HAP-1 (cell line): ENCODE results near the gene HAX1.
A peak's percentile ranks its signal among the peaks of the same experiment; 100 is the strongest.
"Not testable (repeated sequence)": the region's sequence is repeated elsewhere in the genome, so short reads cannot be mapped to it uniquely, and the experiment has no call there.

Source experiments
- DNase-seq, 2 experiments: peaks; one replicate each; pipeline ENCODE4 v3.0.0-alpha.2; 2016 to 2020; ENCODE audit warnings: low spot score in 2 of 2
- H3K27me3 ChIP-seq: fragments of 250-450 bp; sonication (Bioruptor Pico); 2 replicates; pipeline ENCODE4 v1.5.1; 2020; ENCODE audit warnings: low read depth, mild to moderate bottlenecking, moderate library complexity
- H3K36me3 ChIP-seq: fragments of 250-450 bp; sonication (Bioruptor Pico); replicated peaks from 2 replicates; pipeline ENCODE4 v1.5.1; 2020; ENCODE audit warnings: mild to moderate bottlenecking
- H3K4me1 ChIP-seq: fragments of 250-450 bp; sonication (Bioruptor Pico); 2 replicates; pipeline ENCODE4 v1.5.1; 2020; ENCODE audit warnings: mild to moderate bottlenecking
- H3K4me3 ChIP-seq: fragments of 250-450 bp; sonication (Bioruptor Pico); 2 replicates; pipeline ENCODE4 v1.5.1; 2020; ENCODE audit warnings: mild to moderate bottlenecking, moderate library complexity
- H3K9me3 ChIP-seq: fragments of 250-450 bp; sonication (Bioruptor Pico); 2 replicates; pipeline ENCODE4 v1.5.1; 2020; ENCODE audit warnings: mild to moderate bottlenecking, moderate library complexity
- in situ Hi-C: fragments of 300-500 bp; cut with MboI; formaldehyde crosslinking; loops from 3 replicates; pipeline ENCODE4 v1.14.3; 2020; ENCODE audit warnings: low sequenced_read_pairs, inconsistent platforms, mixed read lengths

The HAX1 gene

GRCh38 chr1:154272217-154272998 lies at the start of gene HAX1:
HAX1 (plus strand) TSS chr1:154272629; CDS start chr1:154272724, 95 bp downstream.
- in situ Hi-C loops: loop anchor here (5.0 to 25.0 kb wide), 2 partner anchors 90 to 610 kb away; partner anchors contain the start of genes ILF2 and SNAPIN
- Histone ChIP-seq H3K27me3 (no peaks in the 10 kb centered on the region), H3K4me3 (peak within 1 kb of the TSS; percentile 76), H3K4me1 (peaks cover 5% of the 10 kb centered on the region), H3K36me3 (peaks cover 42% of the 10 kb centered on the region), H3K9me3 (no peaks in the 10 kb centered on the region)
- peak; percentile 95 to 96 for DNase-seq

GRCh38 chr1:154222918-154223317 lies 49.5 kb upstream of the HAX1 start:
- H3K27me3 ChIP-seq: no peaks in the 10 kb centered on the region
- no peak for DNase-seq
- H3K4me1 ChIP-seq: peaks cover 15% of the 10 kb centered on the region
- no peak overlapping the region for H3K4me3 ChIP-seq
- in situ Hi-C loops: no loop called here
- peaks cover 47% of the 10 kb centered on the region for H3K36me3 ChIP-seq
- H3K9me3 ChIP-seq: no peaks in the 10 kb centered on the region

GRCh38 chr1:154223621-154224020 lies 48.8 kb upstream of the HAX1 start:
- Histone ChIP-seq H3K27me3 (no peaks in the 10 kb centered on the region), H3K4me1 (peaks cover 12% of the 10 kb centered on the region), H3K9me3 (no peaks in the 10 kb centered on the region), H3K4me3 (no peak overlapping the region), H3K36me3 (peaks cover 46% of the 10 kb centered on the region)
- no peak for DNase-seq
- in situ Hi-C loops: no loop called here

GRCh38 chr1:154225370-154225769 lies 47.1 kb upstream of the HAX1 start:
- Histone ChIP-seq H3K9me3 (no peaks in the 10 kb centered on the region), H3K4me3 (no peak overlapping the region), H3K36me3 (peaks cover 53% of the 10 kb centered on the region), H3K27me3 (no peaks in the 10 kb centered on the region), H3K4me1 (peaks cover 5% of the 10 kb centered on the region)
- in situ Hi-C loops: loop anchor here (25.0 kb wide), 1 partner anchor 1687 kb away; the partner anchor contains the start of gene RIT1
- no peak for DNase-seq

GRCh38 chr1:154231112-154231511 lies 41.3 kb upstream of the HAX1 start:
- H3K9me3 ChIP-seq, DNase-seq, H3K4me3 ChIP-seq, H3K27me3 ChIP-seq, H3K4me1 ChIP-seq: not testable (repeated sequence)
- peaks cover 97% of the 10 kb centered on the region for H3K36me3 ChIP-seq
- in situ Hi-C loops: loop anchor here (25.0 kb wide), 1 partner anchor 1681 kb away; the partner anchor contains the start of gene RIT1

- H3K36me3 ChIP-seq: peaks cover 99% of the 10 kb centered on the region
- H3K4me1 ChIP-seq, H3K4me3 ChIP-seq, H3K27me3 ChIP-seq, H3K9me3 ChIP-seq, DNase-seq: not testable (repeated sequence)
- in situ Hi-C loops: loop anchor here (25.0 kb wide), 1 partner anchor 1679 kb away; the partner anchor contains the start of gene RIT1
Observed at GRCh38 chr1:154233127-154233526, 39.3 kb upstream of the HAX1 start.

GRCh38 chr1:154236855-154237254 lies 35.6 kb upstream of the HAX1 start:
- H3K4me3 ChIP-seq: no peak overlapping the region
- H3K9me3 ChIP-seq: no peaks in the 10 kb centered on the region
- no peak for DNase-seq
- peaks cover 98% of the 10 kb centered on the region for H3K36me3 ChIP-seq
- in situ Hi-C loops: loop anchor here (25.0 kb wide), 1 partner anchor 1675 kb away; the partner anchor contains the start of gene RIT1
- no peaks in the 10 kb centered on the region for H3K4me1 ChIP-seq
- no peaks in the 10 kb centered on the region for H3K27me3 ChIP-seq

- Histone ChIP-seq H3K27me3 (no peaks in the 10 kb centered on the region), H3K36me3 (peaks cover 98% of the 10 kb centered on the region), H3K4me1 (no peaks in the 10 kb centered on the region), H3K9me3 (no peaks in the 10 kb centered on the region), H3K4me3 (no peak overlapping the region)
- no peak for DNase-seq
- in situ Hi-C loops: loop anchor here (25.0 kb wide), 1 partner anchor 1675 kb away; the partner anchor contains the start of gene RIT1
Observed at GRCh38 chr1:154237435-154237834, 35.0 kb upstream of the HAX1 start.

GRCh38 chr1:154237880-154238506 lies 34.4 kb upstream of the HAX1 start:
- Histone ChIP-seq H3K9me3 (no peaks in the 10 kb centered on the region), H3K27me3 (no peaks in the 10 kb centered on the region), H3K4me3 (no peak overlapping the region), H3K4me1 (no peaks in the 10 kb centered on the region), H3K36me3 (peaks cover 96% of the 10 kb centered on the region)
- in situ Hi-C loops: loop anchor here (25.0 kb wide), 1 partner anchor 1674 kb away; the partner anchor contains the start of gene RIT1
- DNase-seq: no peak

- no peak for DNase-seq
- no peak overlapping the region for H3K4me3 ChIP-seq
- peaks cover 96% of the 10 kb centered on the region for H3K36me3 ChIP-seq
- no peaks in the 10 kb centered on the region for H3K9me3 ChIP-seq
- in situ Hi-C loops: loop anchor here (25.0 kb wide), 1 partner anchor 1673 kb away; the partner anchor contains the start of gene RIT1
- H3K4me1 ChIP-seq: no peaks in the 10 kb centered on the region
- no peaks in the 10 kb centered on the region for H3K27me3 ChIP-seq
Observed at GRCh38 chr1:154239491-154239890, 32.9 kb upstream of the HAX1 start.

GRCh38 chr1:154240294-154240833 lies 32.1 kb upstream of the HAX1 start:
- Histone ChIP-seq H3K4me3 (no peak overlapping the region), H3K36me3 (peaks cover 96% of the 10 kb centered on the region), H3K27me3 (no peaks in the 10 kb centered on the region), H3K4me1 (no peaks in the 10 kb centered on the region), H3K9me3 (no peaks in the 10 kb centered on the region)
- no peak for DNase-seq
- in situ Hi-C loops: loop anchor here (25.0 kb wide), 1 partner anchor 1672 kb away; the partner anchor contains the start of gene RIT1

GRCh38 chr1:154241703-154242351 lies 30.6 kb upstream of the HAX1 start:
- Histone ChIP-seq H3K4me1 (no peaks in the 10 kb centered on the region), H3K4me3 (no peak overlapping the region), H3K27me3 (no peaks in the 10 kb centered on the region), H3K9me3 (no peaks in the 10 kb centered on the region), H3K36me3 (peaks cover 96% of the 10 kb centered on the region)
- DNase-seq: no peak
- in situ Hi-C loops: loop anchor here (25.0 kb wide), 1 partner anchor 1670 kb away; the partner anchor contains the start of gene RIT1

GRCh38 chr1:154253671-154254070 lies 18.8 kb upstream of the HAX1 start:
- Histone ChIP-seq H3K36me3 (peaks cover 99% of the 10 kb centered on the region), H3K27me3 (no peaks in the 10 kb centered on the region), H3K4me3 (no peak overlapping the region), H3K4me1 (no peaks in the 10 kb centered on the region), H3K9me3 (no peaks in the 10 kb centered on the region)
- no peak for DNase-seq
- in situ Hi-C loops: loop anchor here (25.0 kb wide), 1 partner anchor 591 kb away; the partner anchor contains the start of genes ILF2 and SNAPIN
